ENCODE measurements around the gene TRMT112.
A peak's percentile ranks its signal among the peaks of the same experiment; 100 is the strongest.

DNA sequence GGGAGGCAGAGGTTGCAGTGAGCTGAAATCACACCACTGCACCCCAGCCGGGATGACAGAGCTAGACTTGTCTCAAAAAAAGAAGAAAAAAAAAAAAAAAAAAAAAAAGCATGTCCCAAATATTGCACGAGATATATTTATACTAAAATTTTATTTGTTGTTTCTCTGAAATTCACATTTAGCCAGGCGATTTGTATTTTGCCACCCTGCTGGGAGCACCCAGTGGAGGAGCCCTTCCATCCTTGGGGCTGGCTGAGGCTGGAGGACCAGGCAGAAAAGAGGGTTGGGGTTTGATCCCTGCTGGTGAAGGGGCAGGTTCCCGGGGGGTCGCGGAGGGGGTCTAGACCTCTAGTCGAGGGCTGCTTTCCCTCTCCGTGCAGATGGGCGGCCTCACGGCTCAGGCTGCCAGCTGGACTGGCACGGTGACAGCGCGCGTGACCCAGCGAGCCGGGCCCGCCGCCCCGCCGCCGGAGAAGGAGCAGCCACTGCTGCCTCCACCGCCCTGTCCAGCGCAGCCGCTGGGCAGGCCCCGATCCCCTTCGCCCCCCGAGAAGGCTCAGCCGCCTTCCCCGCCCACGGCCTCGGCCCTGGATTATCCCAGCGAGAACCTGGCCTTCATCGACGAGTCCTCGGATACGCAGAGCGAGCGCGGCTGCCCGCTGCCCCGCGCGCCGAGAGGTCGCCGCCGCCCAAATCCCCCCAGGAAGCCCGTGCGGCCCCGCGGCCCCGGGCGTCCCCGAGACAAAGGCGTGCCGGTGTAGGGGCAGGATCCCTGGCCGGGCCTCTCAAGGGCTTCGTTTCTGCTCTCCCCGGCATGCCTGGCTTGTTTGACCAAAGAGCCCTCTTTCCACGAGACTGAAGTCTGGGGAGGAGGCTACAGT lies 18.2 kb downstream of the TRMT112 start:
- TF ChIP-seq, protein P1, sequence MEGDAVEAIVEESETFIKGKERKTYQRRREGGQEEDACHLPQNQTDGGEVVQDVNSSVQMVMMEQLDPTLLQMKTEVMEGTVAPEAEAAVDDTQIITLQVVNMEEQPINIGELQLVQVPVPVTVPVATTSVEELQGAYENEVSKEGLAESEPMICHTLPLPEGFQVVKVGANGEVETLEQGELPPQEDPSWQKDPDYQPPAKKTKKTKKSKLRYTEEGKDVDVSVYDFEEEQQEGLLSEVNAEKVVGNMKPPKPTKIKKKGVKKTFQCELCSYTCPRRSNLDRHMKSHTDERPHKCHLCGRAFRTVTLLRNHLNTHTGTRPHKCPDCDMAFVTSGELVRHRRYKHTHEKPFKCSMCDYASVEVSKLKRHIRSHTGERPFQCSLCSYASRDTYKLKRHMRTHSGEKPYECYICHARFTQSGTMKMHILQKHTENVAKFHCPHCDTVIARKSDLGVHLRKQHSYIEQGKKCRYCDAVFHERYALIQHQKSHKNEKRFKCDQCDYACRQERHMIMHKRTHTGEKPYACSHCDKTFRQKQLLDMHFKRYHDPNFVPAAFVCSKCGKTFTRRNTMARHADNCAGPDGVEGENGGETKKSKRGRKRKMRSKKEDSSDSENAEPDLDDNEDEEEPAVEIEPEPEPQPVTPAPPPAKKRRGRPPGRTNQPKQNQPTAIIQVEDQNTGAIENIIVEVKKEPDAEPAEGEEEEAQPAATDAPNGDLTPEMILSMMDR (IDR thresholded peaks at IDR 0.05), result no peak
- peak in 1 of 4 donors; percentile 30 for TF ChIP-seq POLR2A (IDR thresholded peaks at IDR 0.05)

All from upper lobe of left lung (tissue), 4 donors.